GM18517 (cell line): Measurements from ENCODE around the gene CHSY1.
"Not testable (repeated sequence)": the region's sequence is repeated elsewhere in the genome, so short reads cannot be mapped to it uniquely, and the experiment has no call there.

Experiments
- ATAC-seq: cut with Tn5 transposase; IDR thresholded peaks from one replicate; pipeline ENCODE4 v1.9.1; 2021; ENCODE audit warnings: mild to moderate bottlenecking, moderate library complexity; ENCODE audit not compliant: unreplicated experiment

CHSY1 gene

GRCh38 chr15:101251830-101252820 lies at the start of gene CHSY1:
Gene CHSY1 (minus strand): TSS chr15:101252048. CDS start chr15:101251456, 592 bp downstream.
- ATAC-seq, result peak; percentile 64

DNA sequence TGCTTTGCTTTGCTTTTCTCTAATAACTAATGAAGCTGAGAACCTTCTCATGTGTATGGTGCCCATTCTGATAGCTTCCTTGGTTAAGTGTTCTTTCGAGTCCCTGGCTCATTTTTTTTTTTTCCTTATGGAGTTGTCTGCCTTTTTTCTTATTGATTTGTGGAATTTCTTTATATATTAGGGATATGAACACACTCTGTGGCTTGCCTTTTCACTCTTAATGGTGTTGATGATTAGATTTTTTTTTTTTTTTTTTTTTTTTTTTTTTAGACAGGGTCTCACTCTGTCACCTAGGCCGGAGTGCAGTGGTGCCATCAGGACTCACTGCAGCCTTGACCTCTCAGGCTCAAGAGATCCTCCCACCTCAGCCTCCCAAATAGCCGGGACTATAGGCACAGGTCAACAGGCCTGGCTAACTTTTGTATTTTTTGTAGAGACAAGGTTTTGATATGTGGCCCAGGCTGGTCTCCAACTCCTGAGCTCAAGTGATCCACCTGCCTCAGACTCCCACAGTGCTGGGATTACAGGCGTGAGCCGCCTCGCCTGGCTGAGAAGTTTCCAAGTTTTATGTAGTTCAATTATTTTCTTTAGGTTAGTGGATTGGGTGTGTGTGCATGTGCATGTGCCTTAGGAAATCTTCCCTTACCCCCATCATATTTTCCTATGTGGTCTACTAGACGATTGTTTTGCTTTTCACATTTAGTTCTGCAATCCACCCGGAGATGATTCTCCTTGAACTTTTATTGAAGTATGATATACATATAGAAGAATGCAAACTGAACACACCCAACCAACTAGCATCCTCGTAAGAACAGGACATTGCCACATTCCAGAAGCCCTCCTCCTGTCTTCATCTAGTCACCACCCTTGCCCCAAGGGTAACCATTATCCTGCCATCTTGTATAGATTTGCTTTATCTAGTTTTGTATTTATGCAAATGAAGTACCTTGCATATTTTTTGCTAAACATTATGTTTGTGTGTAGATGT lies 44.9 kb upstream of the CHSY1 start:
- no peak for ATAC-seq

DNA sequence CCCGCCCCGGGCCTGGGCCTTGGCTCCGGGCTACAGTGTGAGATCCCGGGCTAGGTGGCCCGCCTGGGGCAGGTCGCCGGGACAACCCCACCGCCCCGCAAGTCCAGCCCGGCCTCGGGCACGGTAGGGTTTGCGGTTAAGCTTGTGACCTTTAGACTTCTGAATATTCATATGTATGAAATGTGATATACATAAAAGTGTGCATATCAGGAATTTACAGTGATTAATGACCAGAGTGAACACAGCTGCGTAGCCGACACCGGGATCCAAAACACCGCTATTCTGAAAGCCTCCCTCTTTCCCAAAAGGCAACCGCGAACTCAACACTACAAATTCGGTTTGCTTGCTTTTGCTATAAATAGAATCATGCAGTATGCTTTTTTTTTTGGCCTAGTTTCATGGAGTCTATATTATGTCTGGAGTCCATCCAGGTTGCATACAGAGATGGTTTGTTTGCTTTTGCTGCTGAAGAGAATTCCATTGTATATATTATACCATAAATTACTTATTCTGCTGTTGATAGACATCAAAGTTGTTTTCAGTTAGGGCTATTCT lies 43.8 kb upstream of the CHSY1 start:
- ATAC-seq, result no peak

- peak; percentile 74 for ATAC-seq
These were observed 43.1 kb upstream of the CHSY1 start, which contains the start of gene SNRPA1 for GRCh38 chr15:101294731-101295606. Gene SNRPA1 (minus strand): TSS chr15:101295248. CDS start chr15:101295178, 70 bp downstream.

GRCh38 chr15:101293122-101293521 lies 41.3 kb upstream of the CHSY1 start:
- ATAC-seq, result no peak

DNA sequence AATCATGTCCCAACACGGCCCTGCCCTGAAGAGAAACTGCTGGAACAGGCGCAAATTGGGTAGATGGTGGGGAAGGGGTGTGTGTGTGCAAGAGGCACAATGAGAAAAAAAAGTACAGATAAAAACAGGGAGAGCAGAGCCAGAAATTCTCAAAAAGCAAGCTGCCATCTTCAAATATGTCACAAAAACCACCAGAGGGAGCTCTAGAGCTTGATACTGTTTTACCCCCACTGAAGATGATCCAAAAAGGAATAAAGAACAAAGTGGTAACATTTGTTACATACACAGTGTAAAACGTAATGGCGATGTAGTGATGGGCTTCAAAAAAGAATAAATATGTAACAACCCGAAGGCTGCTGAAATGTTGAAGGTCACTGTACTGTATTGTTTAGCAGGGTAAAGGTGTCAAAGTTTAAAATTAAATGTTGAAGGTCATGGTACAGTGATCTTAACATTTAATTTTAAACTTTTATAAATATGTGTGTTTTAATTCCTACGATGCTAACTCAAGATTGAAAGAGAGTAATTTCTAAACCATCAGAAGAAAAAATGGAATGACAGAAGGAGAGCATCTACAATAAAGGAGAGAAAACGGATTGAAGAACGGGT lies 37.2 kb upstream of the CHSY1 start:
- peak; percentile 52 for ATAC-seq

DNA sequence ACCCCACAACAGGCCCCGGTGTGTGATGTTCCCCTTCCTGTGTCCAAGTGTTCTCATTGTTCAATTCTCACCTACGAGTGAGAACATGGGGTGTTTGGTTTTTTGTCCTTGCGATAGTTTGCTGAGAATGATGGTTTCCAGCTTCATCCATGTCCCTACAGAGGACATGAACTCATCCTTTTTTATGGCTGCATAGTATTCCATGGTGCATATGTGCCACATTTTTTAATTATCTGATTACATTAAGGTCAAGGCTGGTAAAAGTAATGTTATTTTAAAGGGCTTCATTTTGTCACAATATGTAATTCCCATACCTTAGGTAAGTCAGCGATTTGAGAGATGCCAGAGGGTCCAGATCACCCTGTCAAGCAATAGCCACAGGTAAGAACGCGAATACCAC lies 35.5 kb upstream of the CHSY1 start:
- not testable (repeated sequence) for ATAC-seq

- ATAC-seq, result no peak
These were observed 34.7 kb upstream of the CHSY1 start for GRCh38 chr15:101286471-101287114.

DNA sequence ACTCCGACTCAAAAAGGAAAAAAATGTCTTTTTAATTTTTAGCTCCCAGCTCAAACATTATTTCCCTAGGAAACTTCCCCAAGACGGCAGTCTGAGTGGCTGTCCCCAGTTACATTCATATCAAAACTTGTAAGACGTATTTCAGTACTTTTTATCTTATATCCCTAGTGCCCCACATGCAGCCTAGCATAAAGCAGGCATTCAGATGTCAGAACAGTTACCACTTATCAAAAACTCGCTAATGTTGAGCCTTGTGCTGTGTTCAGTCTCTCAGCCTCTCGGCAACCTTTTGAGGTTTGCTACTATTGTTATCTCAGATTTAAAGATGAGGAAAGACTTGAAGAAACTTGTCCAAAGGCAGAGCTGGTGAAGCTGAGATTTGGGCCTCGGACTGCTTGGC lies 32.1 kb upstream of the CHSY1 start:
- no peak for ATAC-seq

DNA sequence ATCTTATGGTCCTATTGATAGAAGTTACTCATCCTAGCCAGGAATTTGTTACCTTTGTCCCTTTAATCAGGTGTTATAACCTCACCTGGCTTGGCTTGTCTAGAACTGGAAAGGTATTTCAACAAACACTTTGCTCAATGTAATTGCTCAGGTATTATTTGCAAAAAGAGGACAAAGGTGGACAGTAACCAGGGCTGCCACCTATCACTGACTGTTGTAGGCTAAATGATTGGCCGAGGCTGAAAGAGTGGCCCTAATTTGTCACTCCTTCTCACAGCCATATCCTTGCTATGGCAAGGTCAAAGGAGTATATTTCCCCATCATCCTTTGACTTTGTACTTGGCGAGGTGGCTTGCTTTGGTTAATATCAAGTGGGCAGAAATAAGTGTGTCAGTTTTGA lies 28.2 kb upstream of the CHSY1 start:
- no peak for ATAC-seq

DNA sequence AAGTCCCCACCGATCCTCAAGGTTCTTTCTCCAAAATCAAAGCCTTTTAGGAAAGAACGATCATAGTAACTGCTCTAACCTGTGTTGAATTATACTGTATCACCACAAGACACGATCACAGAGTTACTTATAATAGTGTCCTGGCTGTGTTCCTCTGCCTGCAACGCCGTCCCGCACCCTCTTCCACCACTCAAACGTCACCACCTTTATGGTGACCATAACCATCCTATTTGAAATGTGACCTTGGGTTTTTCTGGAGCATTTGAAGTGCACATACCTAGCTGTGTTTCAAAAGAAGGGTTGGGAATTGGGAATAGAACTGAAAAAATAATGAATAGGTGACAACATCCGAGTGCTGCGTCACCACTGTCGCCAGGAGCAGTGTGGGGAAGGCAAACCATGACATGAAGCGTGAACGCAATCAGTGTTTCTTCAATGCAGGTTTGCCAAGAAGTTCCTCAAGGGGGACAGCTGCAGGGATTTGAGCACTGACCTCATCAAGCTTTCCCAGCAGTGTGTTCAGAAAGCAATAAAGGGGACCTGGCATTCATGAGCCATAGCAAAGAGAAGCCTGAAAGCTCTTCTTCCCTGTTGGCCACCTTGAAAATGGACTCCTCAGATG lies 26.2 kb upstream of the CHSY1 start:
- no peak for ATAC-seq

DNA sequence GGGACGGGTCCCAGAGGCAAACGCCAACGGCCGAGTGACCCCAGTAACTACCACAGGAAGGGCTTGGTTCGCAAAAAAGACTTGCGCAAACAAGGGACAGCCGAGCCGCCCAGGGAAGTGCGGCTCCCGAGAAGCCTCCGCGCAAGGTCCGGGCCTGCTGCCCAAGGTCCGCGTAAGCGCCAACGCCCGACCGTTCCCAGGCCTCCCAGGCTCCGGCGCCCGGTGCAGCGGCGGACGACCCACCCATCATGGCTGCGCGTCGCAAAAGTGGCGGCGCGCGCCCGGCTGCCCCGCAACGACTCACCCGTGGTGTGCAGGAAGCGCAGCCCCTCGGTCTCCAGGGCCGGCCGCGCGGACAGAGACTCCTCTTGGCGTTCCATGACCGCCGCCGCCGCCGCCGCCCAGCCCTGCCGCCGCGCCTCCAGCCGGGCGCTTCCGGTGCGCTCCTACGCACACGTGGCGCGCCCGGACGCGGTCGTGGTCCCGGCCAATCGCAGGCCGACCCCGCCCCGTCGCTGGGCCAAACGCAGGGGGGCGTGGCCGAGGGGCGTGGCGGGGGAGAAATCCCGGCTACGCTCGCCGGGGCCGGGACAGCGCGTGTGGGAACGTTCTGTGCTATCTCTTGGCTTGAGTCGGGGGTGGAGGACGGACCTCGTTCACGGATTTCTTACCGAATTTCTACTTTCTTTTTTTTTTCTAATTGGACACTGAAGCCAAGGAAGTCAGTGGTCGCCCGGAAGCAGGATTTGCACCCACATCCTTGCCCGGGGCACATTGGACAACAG lies 25.4 kb upstream of the CHSY1 start, which contains the start of gene SELENOS:
SELENOS (minus strand) TSS at position 448 of the 785 bp plus-strand sequence; CDS start at position 380, 68 bp downstream.
- ATAC-seq, result peak; percentile 75

DNA sequence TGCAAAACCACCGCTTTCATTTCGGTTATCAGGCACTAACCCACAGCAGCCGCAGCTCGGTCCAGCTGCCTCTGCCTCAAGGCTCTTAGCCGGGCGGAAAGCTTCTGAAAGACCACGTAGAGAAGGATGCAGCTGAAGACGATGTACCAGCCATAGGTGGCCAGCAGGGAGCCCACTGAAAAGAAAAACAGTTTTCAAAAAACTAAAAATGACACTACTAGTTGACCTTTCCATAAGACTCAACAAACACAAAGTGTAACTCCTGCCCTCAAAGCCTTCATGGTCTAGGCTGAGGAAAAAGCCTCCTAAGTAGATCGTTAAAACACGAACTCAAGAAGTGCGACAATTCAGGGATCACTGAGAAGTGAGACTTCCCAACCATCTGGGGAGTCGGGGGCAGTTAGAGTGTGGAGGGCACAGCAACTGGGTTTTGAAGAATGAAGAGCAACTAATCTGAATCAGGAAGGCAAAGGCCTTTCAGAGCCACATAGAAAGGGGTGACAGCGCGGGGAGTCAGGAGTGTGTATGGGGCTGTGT lies 24.7 kb upstream of the CHSY1 start:
- ATAC-seq, result peak; percentile 35

GRCh38 chr15:101275018-101275417 lies 23.2 kb upstream of the CHSY1 start:
- peak; percentile 25 for ATAC-seq

DNA sequence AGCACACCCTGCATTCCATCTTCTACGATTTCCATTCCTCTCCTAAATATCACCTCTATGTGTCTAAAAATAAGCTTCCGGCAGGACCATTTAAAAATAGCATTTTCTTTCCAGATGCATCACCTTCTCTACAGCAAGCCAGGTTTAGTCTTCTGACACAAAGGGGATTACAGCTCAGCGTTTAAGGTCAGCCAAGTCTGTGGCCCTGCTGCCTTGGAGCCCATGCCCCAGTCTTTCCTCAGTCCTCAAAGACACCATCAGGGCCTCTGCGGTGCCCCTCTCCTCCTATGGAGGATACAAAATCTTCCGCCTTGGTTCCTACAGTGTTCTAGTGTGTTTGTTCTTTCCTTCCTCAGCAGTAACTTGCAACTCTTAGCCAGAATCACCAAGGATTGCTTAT lies 21.7 kb upstream of the CHSY1 start:
- no peak for ATAC-seq

- no peak for ATAC-seq
These were observed 20.7 kb upstream of the CHSY1 start for GRCh38 chr15:101272584-101272983.

GRCh38 chr15:101269479-101270223 lies 17.8 kb upstream of the CHSY1 start:
- ATAC-seq, result no peak
